GM10847 (cell line): Measurements from ENCODE around the gene CD2AP.

Source experiments
- POLR2A ChIP-seq: IDR thresholded peaks from 2 replicates; pipeline ENCODE4 v1.6.1; 2011; ENCODE audit not compliant: insufficient read length; ENCODE audit errors: extremely low read depth

CD2AP gene, protein sequence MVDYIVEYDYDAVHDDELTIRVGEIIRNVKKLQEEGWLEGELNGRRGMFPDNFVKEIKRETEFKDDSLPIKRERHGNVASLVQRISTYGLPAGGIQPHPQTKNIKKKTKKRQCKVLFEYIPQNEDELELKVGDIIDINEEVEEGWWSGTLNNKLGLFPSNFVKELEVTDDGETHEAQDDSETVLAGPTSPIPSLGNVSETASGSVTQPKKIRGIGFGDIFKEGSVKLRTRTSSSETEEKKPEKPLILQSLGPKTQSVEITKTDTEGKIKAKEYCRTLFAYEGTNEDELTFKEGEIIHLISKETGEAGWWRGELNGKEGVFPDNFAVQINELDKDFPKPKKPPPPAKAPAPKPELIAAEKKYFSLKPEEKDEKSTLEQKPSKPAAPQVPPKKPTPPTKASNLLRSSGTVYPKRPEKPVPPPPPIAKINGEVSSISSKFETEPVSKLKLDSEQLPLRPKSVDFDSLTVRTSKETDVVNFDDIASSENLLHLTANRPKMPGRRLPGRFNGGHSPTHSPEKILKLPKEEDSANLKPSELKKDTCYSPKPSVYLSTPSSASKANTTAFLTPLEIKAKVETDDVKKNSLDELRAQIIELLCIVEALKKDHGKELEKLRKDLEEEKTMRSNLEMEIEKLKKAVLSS

DNA sequence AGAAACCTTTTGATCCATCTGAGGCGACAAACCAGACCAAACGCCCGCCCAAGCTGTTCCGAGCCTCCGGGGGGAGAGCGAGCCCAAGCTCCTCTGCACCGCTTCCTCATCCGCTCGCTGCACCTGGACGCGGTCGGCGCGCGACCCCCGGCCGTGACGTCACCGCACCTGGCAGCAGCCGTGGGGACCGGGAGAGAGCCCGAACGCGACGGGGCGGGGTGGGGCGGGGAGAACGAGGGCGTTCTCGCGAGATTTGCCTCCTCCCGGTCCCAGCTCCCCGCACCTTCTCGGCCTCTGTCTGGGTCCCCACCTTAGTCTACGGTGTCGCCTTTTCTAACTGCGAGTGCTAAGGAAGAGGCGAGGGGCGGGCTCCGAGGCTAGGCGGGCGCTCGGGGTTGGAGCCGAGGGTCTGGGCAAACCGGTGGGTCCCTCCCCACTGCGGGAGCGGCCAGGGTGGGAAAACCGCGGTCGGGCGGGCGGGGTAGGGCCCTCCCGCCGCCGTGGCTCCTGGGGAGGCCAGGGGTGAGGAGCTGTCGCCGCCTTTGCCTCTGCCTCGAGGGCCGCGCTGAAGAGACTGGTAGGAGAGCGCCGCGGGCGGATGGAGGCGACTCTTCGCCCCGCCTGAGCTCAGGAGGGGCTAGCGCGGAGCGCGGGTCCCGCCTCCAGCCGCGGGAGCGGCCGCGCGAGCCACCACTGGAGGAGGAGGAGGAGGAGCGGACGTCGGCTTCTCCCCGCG lies at the start of gene CD2AP:
Gene CD2AP (plus strand): TSS at position 293 of the 736 bp plus-strand sequence. CDS start 456 bp downstream, outside the sequence.
- TF ChIP-seq POLR2A = peak; percentile 69

DNA sequence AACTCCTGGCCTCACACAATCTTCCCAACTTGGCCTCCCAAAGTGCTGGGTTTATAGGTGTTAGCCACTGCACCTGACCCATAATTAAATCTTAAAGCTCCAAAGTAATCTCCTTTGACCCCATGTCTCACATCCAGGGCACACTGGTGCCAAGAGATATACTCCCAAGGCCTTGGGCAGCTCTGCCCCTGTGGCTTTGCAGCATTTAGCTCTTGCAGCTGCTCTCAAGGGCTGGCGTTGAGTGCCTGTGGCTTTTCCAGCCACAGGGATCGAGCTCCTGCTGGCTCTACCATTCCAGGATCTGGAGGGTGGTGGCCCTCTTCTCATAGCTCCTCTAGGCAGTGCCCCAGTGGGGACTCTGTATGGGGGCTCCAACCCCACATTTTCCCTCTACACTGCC lies 49.3 kb upstream of the CD2AP start:
- TF ChIP-seq POLR2A = no peak

DNA sequence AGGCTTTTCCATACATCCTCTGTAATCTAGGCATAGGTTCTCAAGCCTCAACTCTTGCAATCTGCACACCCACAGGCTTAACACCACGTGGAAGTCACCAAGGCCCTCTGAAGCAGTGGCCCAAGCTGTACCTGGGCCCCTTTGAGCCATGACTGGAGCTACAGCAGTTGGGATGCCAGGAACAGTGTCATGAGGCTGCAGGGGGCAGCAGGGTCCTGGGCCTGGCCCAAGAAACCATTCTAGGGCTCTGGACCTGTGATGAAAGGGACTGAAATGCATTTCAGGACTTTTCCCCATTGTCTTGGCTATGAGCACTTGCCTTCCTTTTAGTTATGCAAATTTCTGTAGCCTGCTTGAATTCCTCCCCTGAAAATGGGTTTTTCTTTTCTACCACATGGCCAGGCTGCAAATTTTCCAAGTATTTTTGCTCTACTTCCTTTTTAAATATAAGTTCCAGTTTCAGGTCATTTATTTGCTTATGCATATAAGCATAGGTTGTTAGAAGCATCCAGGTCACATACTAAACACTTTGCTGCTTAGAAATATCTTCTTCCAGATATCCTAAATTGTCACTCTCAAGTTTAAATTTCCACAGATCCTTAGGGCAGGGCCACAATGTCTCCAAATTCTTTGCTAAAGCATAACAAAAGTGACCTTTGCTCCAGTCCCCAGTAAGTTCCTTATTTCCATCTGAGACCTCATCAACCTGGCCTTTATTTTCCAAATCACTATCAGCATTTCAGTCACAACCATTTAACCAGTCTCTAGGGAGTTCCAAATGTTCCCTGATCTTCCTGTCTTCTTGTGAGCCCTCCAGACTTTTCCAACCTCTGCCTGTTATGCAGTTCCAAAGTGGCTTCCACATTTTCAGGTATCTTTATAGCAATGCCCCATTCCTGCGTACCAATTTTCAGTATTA lies 48.6 kb upstream of the CD2AP start:
- TF ChIP-seq POLR2A = no peak

DNA sequence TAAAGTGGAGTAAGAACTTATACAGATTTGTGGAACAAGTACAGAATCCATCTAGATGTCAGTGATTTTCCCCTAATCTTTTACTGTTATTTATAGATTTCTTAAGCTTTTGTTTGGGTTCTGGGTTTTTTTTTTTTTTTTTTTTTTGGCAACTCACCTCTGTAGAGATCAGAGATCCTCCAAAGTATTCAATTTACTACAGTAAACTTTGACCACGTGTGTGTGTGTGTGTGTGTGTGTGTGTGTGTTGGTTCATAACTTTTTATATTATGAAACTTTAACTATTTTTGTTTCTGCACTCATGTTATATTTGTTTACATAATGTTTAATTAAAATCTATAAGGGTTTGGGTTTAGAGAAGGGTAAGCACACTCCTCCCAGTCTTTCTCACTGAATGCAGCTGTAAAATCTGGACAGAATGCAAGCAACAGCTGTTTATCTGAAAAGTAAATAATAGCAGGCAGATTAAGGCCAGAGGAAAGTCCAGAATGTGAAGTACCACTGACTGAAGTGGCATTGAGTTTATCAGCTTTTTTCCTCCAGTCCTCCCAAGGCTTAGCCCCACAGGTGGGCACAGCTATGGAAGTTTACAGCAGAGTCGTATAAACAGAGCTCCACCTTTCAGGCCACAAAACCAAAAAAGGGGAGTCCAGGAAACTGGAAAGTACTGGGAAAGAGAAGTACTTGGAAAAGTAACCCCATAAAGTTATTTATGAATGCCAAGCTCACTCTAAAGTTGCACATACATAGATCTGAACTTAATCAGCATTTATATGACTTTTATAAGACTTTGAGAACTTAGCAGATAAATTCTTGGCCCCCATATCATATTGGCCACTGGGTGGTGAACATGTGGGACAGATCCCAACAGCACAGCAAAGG lies 43.0 kb upstream of the CD2AP start:
- TF ChIP-seq POLR2A = no peak

DNA sequence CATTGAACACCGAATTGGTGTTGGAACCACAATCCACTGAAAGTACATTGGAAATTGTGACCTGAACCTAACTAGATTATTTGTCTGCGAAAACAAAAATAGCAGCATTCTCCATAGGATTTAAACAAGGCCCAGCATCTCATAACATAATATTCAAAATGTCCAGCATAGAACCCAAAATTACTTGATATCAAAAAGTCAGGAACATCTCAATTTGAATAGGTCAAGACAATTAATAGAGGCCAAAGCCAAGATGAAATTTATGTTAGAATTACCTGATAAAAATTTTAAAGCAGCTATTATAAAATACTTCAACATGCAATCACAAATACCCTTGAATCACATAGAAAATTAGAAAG lies 42.4 kb upstream of the CD2AP start:
- no peak for TF ChIP-seq POLR2A

DNA sequence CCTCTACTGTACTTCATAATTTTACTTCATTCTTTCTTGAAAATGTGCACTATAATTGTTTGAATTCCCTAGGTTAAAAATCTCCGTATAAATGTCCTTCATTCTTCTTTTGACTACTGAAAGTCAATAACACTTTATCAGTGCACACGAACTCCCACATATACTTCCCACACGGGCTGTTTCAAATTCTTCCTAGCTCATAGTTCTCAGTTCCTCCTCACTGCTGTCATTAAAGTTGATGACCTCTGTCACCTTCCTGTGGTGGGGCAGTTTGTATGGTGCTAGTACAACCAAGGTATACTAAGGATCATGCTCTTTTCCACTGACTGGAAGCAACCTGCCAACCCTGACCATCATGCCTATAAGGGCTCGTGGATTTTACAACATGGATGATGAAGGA lies 40.0 kb upstream of the CD2AP start:
- TF ChIP-seq POLR2A = no peak

DNA sequence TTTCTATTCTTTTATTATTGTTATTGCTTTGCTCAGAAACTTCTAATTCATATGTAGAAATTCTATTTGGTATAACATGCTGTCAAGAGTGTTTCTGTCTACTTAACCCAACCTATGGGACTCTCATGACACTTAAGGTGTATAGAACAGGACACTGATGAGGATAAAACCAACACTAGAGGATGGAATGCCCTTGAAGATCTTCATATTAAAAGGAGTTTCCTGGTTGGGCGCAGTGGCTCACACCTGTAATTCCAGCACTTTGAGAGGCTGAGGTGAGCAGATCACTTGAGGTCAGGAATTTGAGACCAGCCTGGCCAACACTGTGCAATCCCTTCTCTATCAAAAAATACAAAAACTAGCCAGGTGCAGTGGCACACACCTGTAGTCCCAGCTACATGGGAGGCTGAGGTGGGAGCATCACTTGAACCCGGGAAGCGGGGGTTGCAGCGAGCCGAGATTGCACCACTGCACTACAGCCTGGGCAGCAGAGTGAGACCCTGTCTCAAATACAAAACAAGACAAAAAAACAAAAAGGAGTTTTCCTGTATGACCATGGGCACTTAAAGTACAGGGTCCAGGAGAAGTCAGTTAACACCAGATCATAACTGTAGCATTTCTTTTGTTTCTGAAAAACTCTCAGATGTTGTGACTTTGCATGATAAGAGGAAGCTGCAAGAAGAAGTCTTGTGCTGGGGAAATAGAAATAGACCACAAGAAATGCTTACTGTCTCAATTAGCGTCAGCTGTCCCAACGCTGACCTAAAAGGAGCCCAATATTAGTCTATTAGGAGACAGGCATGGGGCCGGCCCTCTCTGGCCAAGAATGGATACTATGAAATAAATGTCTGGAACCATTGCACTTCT lies 38.9 kb upstream of the CD2AP start:
- no peak for TF ChIP-seq POLR2A

DNA sequence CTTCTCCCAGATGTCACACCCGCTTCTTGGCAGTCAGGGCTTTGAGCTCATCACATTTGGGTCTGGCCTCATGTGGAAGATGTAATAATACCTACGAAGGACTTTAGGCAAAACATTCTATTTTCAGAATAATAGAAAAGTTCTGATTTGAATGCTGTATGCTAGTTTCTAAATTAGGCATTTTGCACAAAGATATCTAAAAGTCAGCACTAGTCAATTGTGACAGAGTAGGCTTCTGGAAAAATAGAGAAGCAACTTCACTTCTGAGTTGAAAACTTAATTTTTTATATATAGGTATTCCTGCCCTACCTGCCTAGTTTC lies 38.3 kb upstream of the CD2AP start:
- TF ChIP-seq POLR2A = no peak

DNA sequence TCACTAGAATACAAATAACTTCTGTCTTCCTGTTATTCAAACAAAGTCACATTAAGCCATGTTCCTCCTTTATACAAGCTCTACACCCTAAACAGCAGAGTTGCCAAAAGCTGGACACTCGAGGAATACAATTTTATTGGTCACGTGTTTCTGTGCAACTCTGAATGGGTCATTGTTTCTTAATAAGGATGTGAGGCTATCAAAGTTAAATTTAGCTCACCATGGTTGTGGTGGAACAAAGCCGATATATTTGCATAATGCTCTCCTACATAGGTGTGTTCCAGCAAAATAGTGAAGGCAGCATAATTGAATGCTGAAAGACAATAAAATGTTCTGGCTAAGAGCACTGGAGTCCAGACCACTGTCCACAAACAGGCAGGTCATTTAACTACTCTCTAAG lies 36.9 kb upstream of the CD2AP start:
- TF ChIP-seq POLR2A = no peak

DNA sequence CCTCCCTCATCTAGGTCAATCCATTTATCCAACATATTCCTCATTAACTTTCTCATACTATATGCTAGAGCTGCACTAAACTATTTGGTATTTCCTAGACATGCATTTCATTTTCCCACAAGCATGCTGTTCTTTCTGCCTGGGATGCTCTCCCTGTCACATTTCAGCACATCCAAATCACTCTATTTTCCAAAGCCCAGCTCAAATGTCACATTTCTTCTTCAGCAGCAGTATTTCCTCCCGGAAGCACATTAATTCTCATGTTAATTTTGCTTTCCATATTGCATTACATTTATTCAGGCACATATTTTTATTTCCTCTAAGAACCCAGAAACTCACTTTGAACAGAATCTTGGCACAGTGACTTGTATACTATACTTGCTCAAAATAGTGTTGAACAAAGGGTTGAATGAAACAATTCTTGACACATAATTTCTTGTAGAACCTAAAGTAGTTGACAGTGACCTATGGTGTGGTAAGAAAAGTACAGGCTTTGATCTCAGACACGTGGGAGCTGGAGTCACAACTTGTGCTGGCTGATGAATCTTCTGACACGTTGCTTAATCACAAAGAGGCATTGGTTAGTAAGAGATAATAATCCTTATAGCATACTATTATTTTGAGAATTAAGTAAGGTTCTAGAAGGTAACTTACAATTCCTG lies 30.8 kb upstream of the CD2AP start:
- no peak for TF ChIP-seq POLR2A

DNA sequence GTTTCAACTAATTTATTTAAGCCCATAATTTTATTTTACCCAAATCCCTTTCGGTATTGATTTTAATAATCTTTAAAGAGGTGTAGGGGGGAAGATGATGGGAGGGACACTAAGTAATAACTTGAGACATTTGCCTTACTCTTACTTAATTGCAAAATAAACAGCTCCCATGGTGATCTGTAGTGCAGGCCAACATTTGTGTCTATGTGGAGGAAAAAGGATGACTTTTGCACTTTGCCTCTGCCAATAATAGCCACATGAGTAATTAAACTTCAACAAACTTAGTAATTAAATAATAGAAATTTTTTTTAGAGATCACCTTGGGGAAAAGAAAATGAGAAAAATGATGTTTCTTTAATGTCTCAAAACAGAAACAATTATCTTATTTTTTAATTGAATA lies 29.9 kb upstream of the CD2AP start:
- TF ChIP-seq POLR2A = no peak

DNA sequence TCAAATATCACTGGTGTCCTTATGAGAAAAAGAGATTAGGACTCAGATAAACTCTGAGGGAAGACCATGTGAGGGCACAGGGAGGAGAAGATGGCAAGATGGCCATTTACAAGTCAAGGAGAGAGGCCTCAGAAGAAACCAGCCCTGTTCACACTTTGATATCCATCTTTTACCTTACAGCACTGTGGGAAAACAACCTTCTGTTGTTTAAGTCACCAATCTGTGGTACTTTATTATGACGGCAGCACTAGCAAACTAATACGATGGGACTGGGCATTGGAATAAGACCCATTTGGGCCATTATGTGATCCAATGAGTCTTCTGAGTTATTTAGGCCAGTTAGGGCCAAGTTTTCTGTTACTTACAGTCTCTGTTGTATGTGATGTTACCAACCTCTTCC lies 26.4 kb upstream of the CD2AP start:
- no peak for TF ChIP-seq POLR2A

DNA sequence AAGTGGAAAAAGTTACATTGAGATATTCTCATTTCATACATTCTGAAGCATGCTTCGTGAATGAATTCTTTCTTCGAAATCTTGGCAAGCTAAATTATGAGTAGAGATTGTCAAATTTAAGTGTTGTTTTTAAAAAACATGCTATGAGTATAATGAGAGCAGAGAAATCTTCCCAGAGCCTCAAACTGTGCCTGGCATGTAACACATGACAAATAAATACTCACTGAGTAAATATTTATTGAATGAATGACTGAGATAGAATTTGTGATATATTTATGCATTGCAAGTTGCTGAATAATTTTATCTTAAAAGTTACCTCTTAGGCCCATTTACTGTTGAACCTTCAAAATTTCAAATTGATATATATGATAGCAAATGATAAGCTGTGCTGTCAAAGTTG lies 24.7 kb upstream of the CD2AP start:
- TF ChIP-seq POLR2A = no peak

DNA sequence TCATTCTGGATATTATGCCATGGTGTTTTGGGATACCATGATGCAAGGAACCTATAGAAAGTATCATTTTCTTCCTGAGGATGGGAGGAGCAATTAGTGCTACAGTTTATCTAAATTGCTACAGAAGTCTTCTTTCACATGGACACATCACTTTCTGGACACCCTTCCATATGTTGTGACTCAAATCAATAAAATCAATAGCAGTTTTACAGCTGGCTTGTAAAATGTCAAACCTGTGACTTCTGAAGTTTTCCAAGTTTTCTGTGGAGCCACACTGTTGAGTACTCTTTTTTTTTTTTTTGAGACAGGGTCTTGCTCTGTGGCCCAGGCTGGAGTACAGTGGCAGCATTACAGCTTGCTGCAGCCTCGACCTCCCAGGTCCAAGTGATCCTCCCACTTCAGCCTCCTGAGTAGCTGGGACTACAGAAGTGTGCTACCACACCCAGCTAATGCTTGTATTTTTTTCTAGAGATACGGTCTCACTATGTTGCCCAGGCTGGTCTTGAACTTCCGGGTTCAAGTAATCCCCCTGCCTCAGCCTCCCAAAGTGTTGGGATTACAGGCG lies 24.1 kb upstream of the CD2AP start:
- no peak for TF ChIP-seq POLR2A
